Endothelial cell of umbilical vein (primary cell): ENCODE results near the gene PLEKHA6. TPM values are rescaled to one million over a fixed set of nuclear protein-coding genes. Genes with fewer than 3 reads are reported as not detected.

Experiments used
- BruUV-seq: library from RNA; stranded (reverse); fragments of 400-500 nt; replicated peaks from 2 replicates; lab custom pipeline; 2021; lab: Mats Ljungman, UMichigan
- CTCF ChIA-PET: fragments of 300-600, 350-600 bp; sonication (Branson Sonifier 250); formaldehyde crosslinking; loops from one replicate; lab custom pipeline; 2021; ENCODE audit warnings: antibody characterized with exemption, inconsistent platforms; lab: Charles Lee
- POLR2A ChIA-PET: fragments of 300-600, 350-600 bp; sonication (Branson Sonifier 250); formaldehyde crosslinking; loops from one replicate; lab custom pipeline; 2021; ENCODE audit warnings: antibody characterized with exemption, inconsistent platforms; lab: Charles Lee
- DNase-seq: peaks from one replicate; pipeline ENCODE4 v3.0.0-alpha.2; 2011; ENCODE audit warnings: low read depth, low spot score
- FAIRE-seq: peaks from 2 replicates; lab custom pipeline; 2011; peaks lifted over from hg19 to GRCh38; lab: Jason Lieb, UNC
- H2AFZ ChIP-seq: 2 replicates; pipeline ENCODE4 v1.6.0; 2012; ENCODE audit warnings: low read depth, low read length, control low read depth, inconsistent platforms
- H3K27ac ChIP-seq: 2 replicates; pipeline ENCODE4 v1.5.1; 2011; ENCODE audit warnings: low read depth, mild to moderate bottlenecking, control low read depth, low read length, moderate library complexity; ENCODE audit not compliant: insufficient read depth
- H3K27me3 ChIP-seq, 2 experiments: 2 replicates each; pipeline versions ENCODE4 v1.6.0 to v1.6.1; 2011; ENCODE audit warnings: low read length in 2 of 2, mixed read lengths in 1 of 2; ENCODE audit not compliant: control insufficient read depth in 2 of 2, insufficient read depth in 2 of 2
- H3K36me3 ChIP-seq, 2 experiments: 2 replicates in 1 of 2; 3 replicates in 1 of 2; pipeline ENCODE4 v1.5.1; 2011; ENCODE audit warnings: low read length in 2 of 2, mild to moderate bottlenecking in 1 of 2, moderate library complexity in 1 of 2; ENCODE audit not compliant: control insufficient read depth in 2 of 2, insufficient read depth in 2 of 2; ENCODE audit errors: extremely low read depth in 1 of 2
- H3K4me1 ChIP-seq: 3 replicates; pipeline ENCODE4 v1.5.1; 2011; ENCODE audit warnings: mild to moderate bottlenecking, low read length; ENCODE audit not compliant: control insufficient read depth, insufficient read depth; ENCODE audit errors: extremely low read depth
- H3K4me2 ChIP-seq: 2 replicates; pipeline ENCODE4 v1.6.1; 2011; ENCODE audit warnings: low read length, control low read depth, mixed read lengths; ENCODE audit not compliant: insufficient read depth
- H3K4me3 ChIP-seq, 3 experiments: fragments of 200-600 bp in 1 of 3; sonication (generic), shearing (Covaris generic) in 1 of 3; replicated peaks in 1 of 3; 2 replicates each; pipeline ENCODE4 v1.5.1; 2011 to 2016; ENCODE audit warnings: control low read depth in 3 of 3, low read length in 3 of 3, mild to moderate bottlenecking in 2 of 3, inconsistent platforms in 1 of 3, low read depth in 1 of 3, moderate library complexity in 1 of 3; ENCODE audit not compliant: insufficient read depth in 1 of 3
- H3K79me2 ChIP-seq: 2 replicates; pipeline ENCODE4 v1.6.0; 2012; ENCODE audit warnings: low read length, inconsistent platforms; ENCODE audit not compliant: control insufficient read depth, insufficient read depth
- H3K9ac ChIP-seq: replicated peaks from 2 replicates; pipeline ENCODE3; 2011; ENCODE audit warnings: low read length, control low read depth; ENCODE audit not compliant: insufficient read depth; ENCODE audit errors: extremely low read depth
- H3K9me1 ChIP-seq: replicated peaks from 3 replicates; pipeline ENCODE4 v1.6.0; 2011; ENCODE audit warnings: mild to moderate bottlenecking, low read length; ENCODE audit not compliant: control insufficient read depth, insufficient read depth; ENCODE audit errors: extremely low read depth
- H3K9me3 ChIP-seq: replicated peaks from 2 replicates; pipeline ENCODE4 v1.5.1; 2012; ENCODE audit warnings: low read length, inconsistent platforms; ENCODE audit not compliant: control insufficient read depth, insufficient read depth
- H4K20me1 ChIP-seq: replicated peaks from 2 replicates; pipeline ENCODE3; 2011; ENCODE audit warnings: mild to moderate bottlenecking, low read length; ENCODE audit not compliant: control insufficient read depth, insufficient read depth; ENCODE audit errors: extremely low read depth
- EZH2 ChIP-seq: IDR thresholded peaks from 2 replicates; pipeline ENCODE4 v1.6.1; 2012; ENCODE audit warnings: borderline replicate concordance, low read depth, mild to moderate bottlenecking, moderate library complexity, low read length, inconsistent platforms; ENCODE audit not compliant: severe bottlenecking
- FOS ChIP-seq: IDR thresholded peaks from 2 replicates; pipeline ENCODE4 v1.6.1; 2011; ENCODE audit warnings: mild to moderate bottlenecking, low read length, moderate library complexity, borderline replicate concordance; ENCODE audit not compliant: insufficient read depth
- JUN ChIP-seq: IDR thresholded peaks from 2 replicates; pipeline ENCODE4 v1.6.1; 2011; ENCODE audit warnings: borderline replicate concordance, low read depth; ENCODE audit not compliant: insufficient read length, insufficient read depth
- POLR2A ChIP-seq: IDR thresholded peaks from 2 replicates; pipeline ENCODE4 v1.6.1; 2012; ENCODE audit warnings: low read depth, mild to moderate bottlenecking, control low read depth, low read length
- POLR2AphosphoS5 ChIP-seq: IDR thresholded peaks from 2 replicates; pipeline ENCODE4 v1.6.1; 2012; ENCODE audit warnings: low read depth, mild to moderate bottlenecking, control low read depth, low read length, moderate library complexity; ENCODE audit not compliant: insufficient read depth
- dilution Hi-C: fragments of 300-500 bp; cut with MboI; formaldehyde crosslinking; loops from one replicate; pipeline ENCODE4 v1.15.0; 2019; ENCODE audit warnings: low sequenced_read_pairs; ENCODE audit not compliant: extremely low pct_ligation_motif_present
- intact Hi-C: fragments of 100-400 bp; cut with micrococcal nuclease; formaldehyde crosslinking; loops from one replicate; pipeline ENCODE4 v1.10.0; 2022
- polyA plus RNA-seq, 4 experiments: library from polyadenylated mRNA; depleted of rRNA in 3 of 4; stranded (reverse) in 3 of 4; unstranded in 1 of 4; fragments of >200 nt; gene quantifications; 2 replicates each; pipeline versions ENCODE4 v1.2.1 to v1.2.3, GENCODE V29; 2011 to 2012; ENCODE audit warnings: missing spikeins in 1 of 4
- total RNA-seq: library from RNA; stranded (reverse); gene quantifications from 2 replicates; pipeline ENCODE4 v1.2.3, GENCODE V29; 2021
- TF ChIP-seq, protein P1 (sequence below), 2 donors: IDR thresholded peaks; 1 replicate in 1 of 2; 2 replicates in 1 of 2; pipeline ENCODE4 v1.5.1; 2011; ENCODE audit warnings: low read length in 2 of 2, mild to moderate bottlenecking in 2 of 2, moderate library complexity in 2 of 2, control low read depth in 1 of 2, inconsistent platforms in 1 of 2, low read depth in 1 of 2; ENCODE audit not compliant: insufficient read depth in 1 of 2; ENCODE audit errors: extremely low read depth in 1 of 2
- TF ChIP-seq, protein P2 (sequence below): IDR thresholded peaks from 2 replicates; pipeline ENCODE4 v1.6.1; 2011; ENCODE audit not compliant: insufficient read depth, insufficient read length

The PLEKHA6 gene
- total and polyA plus RNA-seq, 2 donors (not counting 3 experiments of a cell fraction or from before 2014, with no cell fraction given): 2.1 to 15.0 TPM

DNA sequence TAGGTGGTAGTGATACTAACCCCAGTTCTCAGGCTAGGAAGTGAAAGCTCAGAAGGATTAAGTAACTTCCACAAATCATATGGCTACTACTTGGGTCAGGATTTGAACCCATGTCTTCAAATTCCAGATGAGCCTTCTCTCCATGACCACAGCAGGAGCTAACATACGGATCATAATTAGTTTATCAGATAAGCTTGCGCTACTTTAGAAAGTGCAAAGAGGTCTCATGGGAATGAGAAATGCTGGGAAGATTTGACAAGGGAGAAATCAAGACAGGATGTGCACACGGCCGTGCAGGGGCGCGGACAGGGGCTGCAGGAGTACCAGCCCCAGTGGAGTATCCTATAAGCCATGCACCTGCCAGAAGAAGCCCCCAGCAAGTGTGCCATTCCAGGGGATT, 5.2 kb downstream of the PLEKHA6 start:
- FAIRE-seq (no peak), DNase-seq (no peak)
- Histone ChIP-seq H3K4me3 (no peak overlapping the region), H3K4me2 (no peak overlapping the region), H2AFZ (no peak overlapping the region), H3K36me3 (no peaks in the 10 kb centered on the region), H3K27ac (no peak overlapping the region), H3K9me1 (no peaks in the 10 kb centered on the region), H3K9ac (no peak overlapping the region), H3K79me2 (no peaks in the 10 kb centered on the region), H3K27me3 (no peaks in the 10 kb centered on the region), H3K4me1 (peaks cover 26% of the 10 kb centered on the region), H3K9me3 (no peaks in the 10 kb centered on the region), H4K20me1 (no peaks in the 10 kb centered on the region)
- no TSS peak for BruUV-seq
- POLR2A ChIA-PET: no interaction called here
- TF ChIP-seq POLR2AphosphoS5 (no peak), EZH2 (no peak), POLR2A (no peak), JUN (no peak), FOS (no peak)
- TF ChIP-seq, protein P1, sequence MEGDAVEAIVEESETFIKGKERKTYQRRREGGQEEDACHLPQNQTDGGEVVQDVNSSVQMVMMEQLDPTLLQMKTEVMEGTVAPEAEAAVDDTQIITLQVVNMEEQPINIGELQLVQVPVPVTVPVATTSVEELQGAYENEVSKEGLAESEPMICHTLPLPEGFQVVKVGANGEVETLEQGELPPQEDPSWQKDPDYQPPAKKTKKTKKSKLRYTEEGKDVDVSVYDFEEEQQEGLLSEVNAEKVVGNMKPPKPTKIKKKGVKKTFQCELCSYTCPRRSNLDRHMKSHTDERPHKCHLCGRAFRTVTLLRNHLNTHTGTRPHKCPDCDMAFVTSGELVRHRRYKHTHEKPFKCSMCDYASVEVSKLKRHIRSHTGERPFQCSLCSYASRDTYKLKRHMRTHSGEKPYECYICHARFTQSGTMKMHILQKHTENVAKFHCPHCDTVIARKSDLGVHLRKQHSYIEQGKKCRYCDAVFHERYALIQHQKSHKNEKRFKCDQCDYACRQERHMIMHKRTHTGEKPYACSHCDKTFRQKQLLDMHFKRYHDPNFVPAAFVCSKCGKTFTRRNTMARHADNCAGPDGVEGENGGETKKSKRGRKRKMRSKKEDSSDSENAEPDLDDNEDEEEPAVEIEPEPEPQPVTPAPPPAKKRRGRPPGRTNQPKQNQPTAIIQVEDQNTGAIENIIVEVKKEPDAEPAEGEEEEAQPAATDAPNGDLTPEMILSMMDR (IDR thresholded peaks at IDR 0.05; ENCODE audit: extremely low read depth in 1 of 2, insufficient read depth in 1 of 2, low read depth in 1 of 2, low read length in 2 of 2): no peak
- TF ChIP-seq, protein P2, sequence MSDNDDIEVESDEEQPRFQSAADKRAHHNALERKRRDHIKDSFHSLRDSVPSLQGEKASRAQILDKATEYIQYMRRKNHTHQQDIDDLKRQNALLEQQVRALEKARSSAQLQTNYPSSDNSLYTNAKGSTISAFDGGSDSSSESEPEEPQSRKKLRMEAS: no peak
- CTCF ChIA-PET: interaction anchor here (0.8 to 1.3 kb wide), 4 partner anchors 9 to 147 kb away, joined by 3 to 5 read pairs (median 4); no protein-coding TSS in a partner anchor
- dilution Hi-C loops (no loop called here), intact Hi-C loops (no loop called here)
